Measurements from ENCODE around the gene FANCC. TPM values are rescaled to one million over a fixed set of nuclear protein-coding genes. Genes with fewer than 3 reads are reported as not detected.

The FANCC gene
- total and polyA plus RNA-seq, 2 of the 4 experiments (the other 2 are of a cell fraction), result 4.7 to 6.3 TPM

DNA sequence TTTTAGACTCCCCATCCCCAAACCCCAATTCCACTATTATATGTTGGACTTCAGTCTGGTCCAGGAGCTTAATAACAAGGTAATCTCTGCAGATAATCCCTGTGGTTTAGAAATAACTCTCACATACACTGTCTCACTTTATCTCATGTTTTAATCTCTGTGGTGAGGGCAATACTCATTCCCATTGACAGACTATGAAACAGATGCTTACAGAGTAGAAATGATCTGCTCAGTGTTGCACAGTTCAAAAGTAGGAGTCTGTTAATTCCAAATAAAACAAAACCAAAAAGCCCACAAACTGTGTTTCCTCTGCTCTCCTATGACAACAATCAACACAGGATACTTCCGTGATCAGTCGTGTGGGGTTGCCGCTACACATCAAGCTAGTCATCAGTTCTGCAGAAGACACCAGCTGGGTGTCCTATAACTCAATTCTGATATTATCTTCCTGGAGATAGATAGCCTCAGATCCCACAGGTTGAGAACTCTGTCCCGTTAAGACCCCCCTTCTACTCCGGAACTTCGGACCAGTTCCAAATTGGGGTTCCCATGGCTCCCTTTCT, 26.3 kb upstream of the FANCC start:
- Histone ChIP-seq H3K4ac (ENCODE audit: low read depth, low read length) (no peak overlapping the region), H3K18ac (ENCODE audit: low read depth, low read length) (no peak overlapping the region), H2AK9ac (replicated peaks; ENCODE audit: low read depth, low read length, poor library complexity) (no peak overlapping the region), H3K9me3 (ENCODE audit: control insufficient read depth, insufficient read depth, low read length) (no peaks in the 10 kb centered on the region), H4K91ac (ENCODE audit: insufficient read depth, low read depth, low read length) (no peak overlapping the region), H3K9me1 (ENCODE audit: insufficient read depth, low read length) (0 out of 2 replicates have a peak, but pooled peaks cover 3% of the 10 kb centered on the region), H3K4me3 (ENCODE audit: insufficient read depth, low read depth, low read length) (no peak overlapping the region), H3K56ac (ENCODE audit: extremely low read depth, insufficient read depth, low read length) (no peak overlapping the region), H4K20me1 (ENCODE audit: insufficient read depth, low read length) (no peaks in the 10 kb centered on the region), H3K79me1 (ENCODE audit: low read depth in 1 of 2, low read length in 2 of 2) (no peaks in the 10 kb centered on the region), H4K8ac (ENCODE audit: low read depth in 2 of 2, low read length in 2 of 2) (no peak overlapping the region), H3K27ac (ENCODE audit: insufficient read depth, low read length) (no peak overlapping the region), H4K5ac (ENCODE audit: low read depth, low read length) (no peak overlapping the region), H2AK5ac (ENCODE audit: low read depth, low read length) (no peak overlapping the region), H3K4me2 (ENCODE audit: low read depth, low read length) (no peak overlapping the region), H2BK15ac (ENCODE audit: low read depth, low read length) (no peak overlapping the region), H3K9ac (ENCODE audit: low read depth, low read length) (no peak overlapping the region), H2BK5ac (ENCODE audit: low read depth, low read length, poor library complexity, severe bottlenecking) (no peak overlapping the region), H3K4me1 (ENCODE audit: control insufficient read depth, insufficient read depth, low read length) (no peaks in the 10 kb centered on the region), H3K23ac (ENCODE audit: low read depth, low read length) (no peak overlapping the region), H2BK120ac (ENCODE audit: low read depth, low read length) (no peak overlapping the region), H2BK20ac (ENCODE audit: low read depth, low read length) (no peak overlapping the region), H3K27me3 (ENCODE audit: control insufficient read depth, insufficient read depth, low read length) (peaks cover 3% of the 10 kb centered on the region; the same call in 1 of the 2 replicates), H3K14ac (replicated peaks; ENCODE audit: low read depth, low read length) (no peak overlapping the region), H2AFZ (replicated peaks; ENCODE audit: low read length, poor library complexity) (no peak overlapping the region), H3K36me3 (ENCODE audit: control insufficient read depth, insufficient read depth, low read length) (no peaks in the 10 kb centered on the region)
- in situ Hi-C loops (cut with MboI; ENCODE audit: low sequenced_read_pairs), result loop anchor here (25.0 kb wide), 1 partner anchor 868 kb away; no protein-coding TSS in a partner anchor
- no peak for TF ChIP-seq BHLHE40 (IDR thresholded peaks at IDR 0.05; ENCODE audit: low read depth, low read length)
- no peak for TF ChIP-seq MAZ (IDR thresholded peaks at IDR 0.05; ENCODE audit: borderline replicate concordance, low read depth, low read length)
- no peak for TF ChIP-seq CEBPB (IDR thresholded peaks at IDR 0.05; ENCODE audit: low read depth, low read length)
- TF ChIP-seq POLR2A (IDR thresholded peaks at IDR 0.05; ENCODE audit: low read depth, low read length), result no peak
- no peak for TF ChIP-seq SMC3 (IDR thresholded peaks at IDR 0.05; ENCODE audit: low read depth, low read length)
- no peak for TF ChIP-seq RAD21 (IDR thresholded peaks at IDR 0.05; ENCODE audit: low read length)
- no peak for TF ChIP-seq NFE2L2 (IDR thresholded peaks at IDR 0.05; ENCODE audit: low read depth, low read length)
- TF ChIP-seq MXI1 (IDR thresholded peaks at IDR 0.05; ENCODE audit: borderline replicate concordance, low read depth, low read length), result no peak
- no peak for TF ChIP-seq MAFK (IDR thresholded peaks at IDR 0.05; ENCODE audit: low read depth, low read length)
- no peak for TF ChIP-seq FOS (IDR thresholded peaks at IDR 0.05; ENCODE audit: low read depth, low read length)
- no peak for TF ChIP-seq CHD1 (IDR thresholded peaks at IDR 0.05; ENCODE audit: low read depth, low read length)
- TF ChIP-seq RFX5 (IDR thresholded peaks at IDR 0.05; ENCODE audit: low read depth, low read length), result no peak
- DNase-seq (no peak), ATAC-seq (ENCODE audit: low read depth) (no peak)
- ChIA-PET POLR2A (ENCODE audit: unreplicated experiment) (no interaction called here), CTCF (no interaction called here)
- WGBS, 2 experiments (ENCODE audit: extremely low coverage in 2 of 2, insufficient read length in 1 of 2), result no CpG with 5 or more reads among the region's 6 CpGs
- dilution Hi-C loops (cut with HindIII; ENCODE audit: low sequenced_read_pairs, unreplicated experiment), result no loop called here
- BruUV-seq (replicated peaks), result no TSS peak
- intact Hi-C loops (cut with micrococcal nuclease), result no loop called here

Data from IMR-90 (cell line).